H9 (cell line): ENCODE measurements around the gene CDK15. TPM values are rescaled to one million over a fixed set of nuclear protein-coding genes. Genes with fewer than 3 reads are reported as not detected.

Experiments used
- DNase-seq: peaks from one replicate; pipeline ENCODE4 v3.0.0-alpha.2; 2017
- H2AFZ ChIP-seq: one replicate; pipeline ENCODE4 v1.6.1; 2013; ENCODE audit warnings: mild to moderate bottlenecking, low read length, control low read depth, moderate library complexity
- H2AK5ac ChIP-seq: 2 replicates; pipeline ENCODE4 v1.6.1; 2013; ENCODE audit warnings: low read length, control low read depth, mixed read lengths; ENCODE audit not compliant: insufficient read length
- H2BK120ac ChIP-seq: one replicate; pipeline ENCODE4 v1.6.1; 2013; ENCODE audit warnings: low read depth, mild to moderate bottlenecking, low read length, control low read depth, inconsistent platforms; ENCODE audit not compliant: poor library complexity, severe bottlenecking
- H2BK12ac ChIP-seq: 2 replicates; pipeline ENCODE4 v1.6.1; 2013; ENCODE audit warnings: low read length, control low read depth, mixed read lengths, low read depth; ENCODE audit not compliant: insufficient read length
- H2BK15ac ChIP-seq: 2 replicates; pipeline ENCODE4 v1.6.1; 2013; ENCODE audit warnings: low read depth, low read length, control low read depth
- H2BK20ac ChIP-seq: one replicate; pipeline ENCODE4 v1.6.1; 2013; ENCODE audit warnings: low read depth, mild to moderate bottlenecking, low read length, control low read depth, inconsistent platforms; ENCODE audit not compliant: poor library complexity, severe bottlenecking
- H2BK5ac ChIP-seq: 2 replicates; pipeline ENCODE4 v1.6.1; 2013; ENCODE audit warnings: low read length, control low read depth, mixed read lengths; ENCODE audit not compliant: insufficient read length
- H3K14ac ChIP-seq: 2 replicates; pipeline ENCODE4 v1.6.1; 2013; ENCODE audit warnings: low read length, control low read depth; ENCODE audit not compliant: insufficient read depth
- H3K18ac ChIP-seq: 2 replicates; pipeline ENCODE4 v1.6.1; 2013; ENCODE audit warnings: low read depth, mild to moderate bottlenecking, mixed read lengths, low read length, control low read depth; ENCODE audit not compliant: insufficient read length
- H3K23ac ChIP-seq: 2 replicates; pipeline ENCODE4 v1.6.1; 2013; ENCODE audit warnings: low read length, control low read depth, mixed read lengths, low read depth; ENCODE audit not compliant: insufficient read length
- H3K23me2 ChIP-seq: 2 replicates; pipeline ENCODE4 v1.6.1; 2013; ENCODE audit warnings: low read depth, mild to moderate bottlenecking, mixed read lengths, low read length, control low read depth; ENCODE audit not compliant: insufficient read length, poor library complexity, severe bottlenecking
- H3K27ac ChIP-seq: 2 replicates; pipeline ENCODE4 v1.5.1; 2013; ENCODE audit warnings: low read length, control low read depth, mixed read lengths, low read depth; ENCODE audit not compliant: insufficient read length
- H3K27me3 ChIP-seq: 2 replicates; pipeline ENCODE4 v1.6.1; 2013; ENCODE audit warnings: low read length, control low read depth, inconsistent platforms; ENCODE audit not compliant: insufficient read depth
- H3K4ac ChIP-seq: 2 replicates; pipeline ENCODE4 v1.6.1; 2013; ENCODE audit warnings: low read depth, mild to moderate bottlenecking, control low read depth, inconsistent platforms, low read length, moderate library complexity
- H3K4me1 ChIP-seq: 2 replicates; pipeline ENCODE4 v1.6.1; 2013; ENCODE audit warnings: low read length, control low read depth, inconsistent platforms; ENCODE audit not compliant: insufficient read depth
- H3K4me2 ChIP-seq: 2 replicates; pipeline ENCODE4 v1.6.1; 2013; ENCODE audit warnings: low read length, control low read depth, mixed read lengths; ENCODE audit not compliant: insufficient read length, insufficient read depth
- H3K56ac ChIP-seq: 2 replicates; pipeline ENCODE4 v1.6.1; 2013; ENCODE audit warnings: low read depth, mild to moderate bottlenecking, mixed read lengths, low read length, control low read depth; ENCODE audit not compliant: insufficient read length
- H3K79me1 ChIP-seq: 2 replicates; pipeline ENCODE4 v1.6.1; 2013; ENCODE audit warnings: low read depth, mild to moderate bottlenecking, moderate library complexity, low read length, control low read depth, inconsistent platforms; ENCODE audit not compliant: insufficient read depth, poor library complexity, severe bottlenecking
- H3K79me2 ChIP-seq: 2 replicates; pipeline ENCODE4 v1.6.1; 2013; ENCODE audit warnings: low read length, control low read depth, inconsistent platforms; ENCODE audit not compliant: insufficient read depth
- H3K9ac ChIP-seq: 2 replicates; pipeline ENCODE4 v1.6.1; 2013; ENCODE audit warnings: low read length, control low read depth, mixed read lengths; ENCODE audit not compliant: insufficient read length; ENCODE audit errors: extremely low read depth
- H3K9me3 ChIP-seq: one replicate; pipeline ENCODE4 v1.6.1; 2013; ENCODE audit warnings: low read depth, low read length, inconsistent platforms; ENCODE audit not compliant: control insufficient read depth
- H3T11ph ChIP-seq: one replicate; pipeline ENCODE4 v1.6.1; 2013; ENCODE audit warnings: mild to moderate bottlenecking, low read length, control low read depth, inconsistent platforms
- H4K20me1 ChIP-seq: one replicate; pipeline ENCODE4 v1.6.1; 2013; ENCODE audit not compliant: control insufficient read depth, insufficient read length, insufficient read depth
- H4K5ac ChIP-seq: 2 replicates; pipeline ENCODE4 v1.6.1; 2013; ENCODE audit warnings: low read depth, mild to moderate bottlenecking, mixed read lengths, low read length, control low read depth; ENCODE audit not compliant: insufficient read length
- H4K8ac ChIP-seq: replicated peaks from 2 replicates; pipeline ENCODE4 v1.6.1; 2013; ENCODE audit warnings: low read length, control low read depth, mixed read lengths, low read depth; ENCODE audit not compliant: insufficient read length
- H4K91ac ChIP-seq: 2 replicates; pipeline ENCODE4 v1.6.1; 2013; ENCODE audit warnings: low read depth, mild to moderate bottlenecking, moderate library complexity, mixed read lengths, low read length, control low read depth; ENCODE audit not compliant: insufficient read length
- H3K27ac Mint-ChIP-seq, 3 experiments: 2 replicates in 2 of 3; 3 replicates in 1 of 3; pipeline ENCODE4 v1.8.0; 2020 to 2021; ENCODE audit warnings: mixed read lengths in 3 of 3, mild to moderate bottlenecking in 1 of 3, moderate library complexity in 1 of 3
- H3K27me3 Mint-ChIP-seq: 2 replicates; pipeline ENCODE4 v1.8.0; 2021; ENCODE audit warnings: low read depth, mild to moderate bottlenecking, moderate library complexity, mixed read lengths
- H3K36me3 Mint-ChIP-seq, 3 experiments: 2 replicates in 2 of 3; 3 replicates in 1 of 3; pipeline ENCODE4 v1.8.0; 2020 to 2021; ENCODE audit warnings: low read depth in 3 of 3, mixed read lengths in 3 of 3; ENCODE audit not compliant: insufficient read depth in 1 of 3
- H3K4me1 Mint-ChIP-seq, 2 experiments: 2 replicates each; pipeline ENCODE4 v1.8.0; 2020; ENCODE audit warnings: mixed read lengths in 2 of 2
- H3K4me3 Mint-ChIP-seq, 2 experiments: 2 replicates in 1 of 2; 3 replicates in 1 of 2; pipeline ENCODE4 v1.8.0; 2020 to 2021; ENCODE audit warnings: mild to moderate bottlenecking in 2 of 2, mixed read lengths in 2 of 2, moderate library complexity in 1 of 2
- H3K9me3 Mint-ChIP-seq, 2 experiments: 2 replicates in 1 of 2; 3 replicates in 1 of 2; pipeline ENCODE4 v1.8.0; 2020; ENCODE audit warnings: mild to moderate bottlenecking in 2 of 2, mixed read lengths in 2 of 2, moderate library complexity in 1 of 2
- CTCF ChIP-seq: fragments of 200-600 bp; sonication (generic); conservative IDR thresholded peaks from 3 replicates; pipeline ENCODE4 v1.8.0; 2021; ENCODE audit warnings: antibody characterized with exemption, mild to moderate bottlenecking
- WGBS: extraction: QIAGEN DNeasy Blood & Tissue Kit; methylation state at CpG from one replicate; pipeline ENCODE4 v1.1.7; 2013; ENCODE audit warnings: missing lambda C conversion rate, low lambda C conversion rate, mixed read lengths; ENCODE audit not compliant: insufficient read length; ENCODE audit errors: extremely low coverage; 5-methylcytosine and 5-hydroxymethylcytosine counted together
- total RNA-seq: library from RNA; stranded (reverse); gene quantifications from 2 replicates; pipeline ENCODE4 v1.2.1, GENCODE V29; 2021

CDK15 gene
- total RNA-seq, 1 experiment from 2014 or later = not detected

GRCh38 chr2:201937343-201937742 is 131.0 kb downstream of the CDK15 start:
- H3K23me2 ChIP-seq = no peaks in the 10 kb centered on the region
- H4K8ac ChIP-seq = no peak overlapping the region
- H3K9ac ChIP-seq = no peak overlapping the region
- no peak overlapping the region for H3K14ac ChIP-seq
- H2BK120ac ChIP-seq = no peak overlapping the region
- H4K91ac ChIP-seq = no peak overlapping the region
- no peak overlapping the region for H3K56ac ChIP-seq
- no peaks in the 10 kb centered on the region for H3K27me3 ChIP-seq
- H3K4ac ChIP-seq = no peak overlapping the region
- no peak overlapping the region for H2AK5ac ChIP-seq
- H2BK12ac ChIP-seq = no peak overlapping the region
- Mint-ChIP-seq H3K27ac (no peak overlapping the region), H3K4me3 (no peak overlapping the region), H3K36me3 (peaks cover 2 to 8% (median 4%) of the 10 kb centered on the region in 3 experiments; a peak in 4 of 7 replicates), H3K9me3 (peaks cover 2 to 7% of the 10 kb centered on the region in 2 experiments; a peak in 3 of 5 replicates), H3K27me3 (no peaks in the 10 kb centered on the region; the same call in 1 of the 2 replicates), H3K4me1 (peaks cover 46 to 52% of the 10 kb centered on the region in 2 experiments)
- no peak overlapping the region for H2BK15ac ChIP-seq
- H3K4me1 ChIP-seq = peaks cover 8% of the 10 kb centered on the region; the same call in 1 of the 2 replicates
- no peaks in the 10 kb centered on the region for H3K79me1 ChIP-seq
- H2BK20ac ChIP-seq = no peak overlapping the region
- H2BK5ac ChIP-seq = no peak overlapping the region
- H3T11ph ChIP-seq = no peak overlapping the region
- H4K20me1 ChIP-seq = no peaks in the 10 kb centered on the region
- H4K5ac ChIP-seq = no peak overlapping the region
- H3K18ac ChIP-seq = no peak overlapping the region
- TF ChIP-seq CTCF = no peak
- no peak overlapping the region for H3K23ac ChIP-seq
- H2AFZ ChIP-seq = no peak overlapping the region
- DNase-seq = no peak
- H3K9me3 ChIP-seq = no peaks in the 10 kb centered on the region
- H3K27ac ChIP-seq = no peak overlapping the region
- no peaks in the 10 kb centered on the region for H3K79me2 ChIP-seq
- H3K4me2 ChIP-seq = no peak overlapping the region
- no CpG with 5 or more reads among the region's 4 CpGs for WGBS
